Measurements from ENCODE around the gene CALD1. TPM values are rescaled to one million over a fixed set of nuclear protein-coding genes. Genes with fewer than 3 reads are reported as not detected.
A peak's percentile ranks its signal among the peaks of the same experiment; 100 is the strongest.

CALD1 gene
- total RNA-seq, 6 experiments from 2014 or later, result 1,066 to 1,726 (median 1,102) TPM

DNA sequence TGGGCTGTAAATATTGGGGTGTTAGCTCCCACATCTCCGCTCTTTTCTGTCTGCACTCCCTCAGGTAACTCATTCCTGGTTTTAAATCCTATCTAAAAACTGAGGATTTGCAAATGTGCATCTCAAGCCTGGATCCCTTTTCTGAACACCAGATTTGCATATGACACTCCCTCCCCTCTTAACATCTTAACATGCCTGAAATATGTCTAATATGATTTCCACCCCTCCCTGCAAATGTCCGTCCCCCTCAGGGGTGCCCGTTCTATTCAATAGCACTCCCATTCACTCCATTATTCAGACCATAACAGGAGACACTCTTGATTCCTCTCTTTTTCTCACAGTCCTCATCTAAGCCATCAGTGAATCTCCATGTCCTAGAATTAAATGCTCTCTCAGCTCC, 8.3 kb upstream of the CALD1 start:
- H3K36me3 Mint-ChIP-seq (ENCODE audit: low read depth), result peaks cover 27% of the 10 kb centered on the region
- no peak for DNase-seq
- H3K27ac Mint-ChIP-seq, result peak overlapping the region; percentile 3
- H3K4me1 Mint-ChIP-seq (ENCODE audit: low read depth), result peaks cover 63% of the 10 kb centered on the region
- no peaks in the 10 kb centered on the region for H3K9me3 Mint-ChIP-seq
- peaks cover 1% of the 10 kb centered on the region; the same call in 1 of the 2 replicates for H3K27me3 Mint-ChIP-seq (ENCODE audit: insufficient read depth)
- H3K4me3 Mint-ChIP-seq, result no peak overlapping the region
- TF ChIP-seq, protein P1, sequence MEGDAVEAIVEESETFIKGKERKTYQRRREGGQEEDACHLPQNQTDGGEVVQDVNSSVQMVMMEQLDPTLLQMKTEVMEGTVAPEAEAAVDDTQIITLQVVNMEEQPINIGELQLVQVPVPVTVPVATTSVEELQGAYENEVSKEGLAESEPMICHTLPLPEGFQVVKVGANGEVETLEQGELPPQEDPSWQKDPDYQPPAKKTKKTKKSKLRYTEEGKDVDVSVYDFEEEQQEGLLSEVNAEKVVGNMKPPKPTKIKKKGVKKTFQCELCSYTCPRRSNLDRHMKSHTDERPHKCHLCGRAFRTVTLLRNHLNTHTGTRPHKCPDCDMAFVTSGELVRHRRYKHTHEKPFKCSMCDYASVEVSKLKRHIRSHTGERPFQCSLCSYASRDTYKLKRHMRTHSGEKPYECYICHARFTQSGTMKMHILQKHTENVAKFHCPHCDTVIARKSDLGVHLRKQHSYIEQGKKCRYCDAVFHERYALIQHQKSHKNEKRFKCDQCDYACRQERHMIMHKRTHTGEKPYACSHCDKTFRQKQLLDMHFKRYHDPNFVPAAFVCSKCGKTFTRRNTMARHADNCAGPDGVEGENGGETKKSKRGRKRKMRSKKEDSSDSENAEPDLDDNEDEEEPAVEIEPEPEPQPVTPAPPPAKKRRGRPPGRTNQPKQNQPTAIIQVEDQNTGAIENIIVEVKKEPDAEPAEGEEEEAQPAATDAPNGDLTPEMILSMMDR (IDR thresholded peaks at IDR 0.05), result no peak

GRCh38 chr7:134771889-134772288, 7.5 kb upstream of the CALD1 start:
- Mint-ChIP-seq H3K4me1 (ENCODE audit: low read depth) (peaks cover 55% of the 10 kb centered on the region), H3K4me3 (no peak overlapping the region), H3K27me3 (ENCODE audit: insufficient read depth) (peaks cover 1% of the 10 kb centered on the region; the same call in 1 of the 2 replicates), H3K27ac (no peak overlapping the region), H3K36me3 (ENCODE audit: low read depth) (peaks cover 21% of the 10 kb centered on the region), H3K9me3 (no peaks in the 10 kb centered on the region)
- TF ChIP-seq, protein P1 (IDR thresholded peaks at IDR 0.05), result no peak
- no peak for DNase-seq

DNA sequence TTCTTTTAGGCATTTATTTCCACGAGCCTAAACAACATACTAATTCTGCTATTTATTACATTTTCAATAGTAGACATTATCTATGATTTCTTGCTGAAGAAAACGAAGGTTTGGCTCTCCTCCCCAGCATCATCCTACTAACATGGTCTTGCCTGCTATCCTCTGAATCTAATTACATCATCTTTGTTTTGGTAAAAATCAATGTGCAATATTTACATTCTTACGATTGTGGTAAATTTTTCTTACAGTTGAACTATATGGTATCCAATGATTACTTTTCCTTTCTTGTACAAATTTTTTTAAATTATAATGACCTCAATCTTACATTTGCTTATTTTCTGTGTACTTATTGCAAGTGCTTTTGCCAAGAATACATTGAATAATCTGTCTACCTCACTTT, 7.0 kb upstream of the CALD1 start:
- Mint-ChIP-seq H3K27ac (no peak overlapping the region), H3K4me3 (no peak overlapping the region), H3K9me3 (no peaks in the 10 kb centered on the region), H3K36me3 (ENCODE audit: low read depth) (peaks cover 21% of the 10 kb centered on the region), H3K4me1 (ENCODE audit: low read depth) (peaks cover 53% of the 10 kb centered on the region), H3K27me3 (ENCODE audit: insufficient read depth) (peaks cover 1% of the 10 kb centered on the region; the same call in 1 of the 2 replicates)
- no peak for DNase-seq
- TF ChIP-seq, protein P1 (IDR thresholded peaks at IDR 0.05), result no peak

DNA sequence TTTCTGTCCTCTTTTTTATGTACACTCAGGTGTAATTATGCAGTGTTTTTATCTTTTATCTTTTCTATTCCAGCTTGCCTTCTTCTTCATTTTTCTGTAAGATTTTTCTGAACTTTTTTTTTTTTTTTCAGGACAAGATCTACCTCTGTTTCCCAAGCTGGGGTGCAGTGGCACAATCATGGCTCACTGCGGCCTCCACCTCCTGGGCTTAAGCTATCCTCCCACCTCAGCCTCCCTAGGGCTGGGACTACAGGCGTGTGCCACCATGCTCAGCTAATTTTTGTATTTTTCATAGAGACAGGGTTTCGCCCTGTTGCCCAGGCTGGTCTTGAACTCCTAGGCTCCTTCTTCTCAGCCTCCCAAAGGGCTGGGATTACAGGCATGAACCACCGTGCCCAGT, 6.3 kb upstream of the CALD1 start:
- no peak for DNase-seq
- peaks cover 16% of the 10 kb centered on the region for H3K36me3 Mint-ChIP-seq (ENCODE audit: low read depth)
- H3K27me3 Mint-ChIP-seq (ENCODE audit: insufficient read depth), result 0 out of 2 replicates have a peak, but pooled peaks cover 1% of the 10 kb centered on the region
- no peaks in the 10 kb centered on the region for H3K9me3 Mint-ChIP-seq
- no peak overlapping the region for H3K27ac Mint-ChIP-seq
- H3K4me1 Mint-ChIP-seq (ENCODE audit: low read depth), result peaks cover 53% of the 10 kb centered on the region
- H3K4me3 Mint-ChIP-seq, result no peak overlapping the region
- TF ChIP-seq, protein P1 (IDR thresholded peaks at IDR 0.05), result no peak

- Mint-ChIP-seq H3K4me3 (no peak overlapping the region), H3K27me3 (ENCODE audit: insufficient read depth) (0 out of 2 replicates have a peak, but pooled peaks cover 1% of the 10 kb centered on the region), H3K4me1 (ENCODE audit: low read depth) (peaks cover 53% of the 10 kb centered on the region), H3K9me3 (no peaks in the 10 kb centered on the region), H3K36me3 (ENCODE audit: low read depth) (peaks cover 16% of the 10 kb centered on the region), H3K27ac (no peak overlapping the region)
- DNase-seq, result no peak
- TF ChIP-seq, protein P1 (IDR thresholded peaks at IDR 0.05), result no peak
Measured at GRCh38 chr7:134774119-134774518, 5.3 kb upstream of the CALD1 start.

DNA sequence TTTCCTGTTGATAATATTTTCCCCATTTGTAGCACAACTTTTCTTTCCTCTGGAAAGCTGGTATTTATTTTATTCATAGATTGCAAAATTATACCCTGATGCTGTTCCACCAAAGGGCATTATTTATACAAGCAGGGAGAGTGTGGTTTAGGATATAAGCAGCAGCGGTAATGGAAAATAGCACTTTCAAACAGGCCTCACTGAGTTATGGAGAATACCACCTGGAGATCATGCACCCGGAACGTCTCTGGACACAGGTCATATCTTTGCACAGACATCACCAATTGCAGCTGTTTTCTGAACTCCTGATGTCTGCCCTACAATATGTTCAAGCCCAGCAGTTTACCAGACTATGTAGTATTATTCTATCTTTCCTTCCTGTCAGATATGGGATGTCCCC, 2.0 kb upstream of the CALD1 start:
- TF ChIP-seq, protein P1 (IDR thresholded peaks at IDR 0.05), result no peak
- no peaks in the 10 kb centered on the region; the same call in 1 of the 2 replicates for H3K36me3 Mint-ChIP-seq (ENCODE audit: low read depth)
- DNase-seq, result no peak
- no peak overlapping the region for H3K27ac Mint-ChIP-seq
- peaks cover 27% of the 10 kb centered on the region for H3K4me1 Mint-ChIP-seq (ENCODE audit: low read depth)
- H3K27me3 Mint-ChIP-seq (ENCODE audit: insufficient read depth), result peaks cover 8% of the 10 kb centered on the region
- H3K9me3 Mint-ChIP-seq, result no peaks in the 10 kb centered on the region
- no peak overlapping the region for H3K4me3 Mint-ChIP-seq
